Renal pelvis (tissue), 4 donors: ENCODE results near the gene TRMT1. TPM values are rescaled to one million over a fixed set of nuclear protein-coding genes. Genes with fewer than 3 reads are reported as not detected.
A peak's percentile ranks its signal among the peaks of the same experiment; 100 is the strongest.

Experiments used
- DNase-seq: peaks from one replicate; pipeline ENCODE4 v3.0.0-alpha.2; 2013
- polyA plus RNA-seq, 3 donors: library from polyadenylated mRNA; unstranded; fragments of 120-200 nt; gene quantifications; one replicate each; pipeline ENCODE4 v1.2.1, GENCODE V29; 2013; ENCODE audit not compliant: insufficient read length in 3 of 3

Gene TRMT1
- polyA plus RNA-seq, 3 donors, result 35.0 to 43.9 (median 42.9) TPM

GRCh38 chr19:13074378-13074777, 42.2 kb downstream of the TRMT1 start:
- no peak for DNase-seq

- no peak for DNase-seq
These were observed 43.3 kb downstream of the TRMT1 start for GRCh38 chr19:13073263-13073662.

- no peak for DNase-seq
These were observed 44.2 kb downstream of the TRMT1 start for GRCh38 chr19:13072188-13072908.

GRCh38 chr19:13071444-13072187, 44.9 kb downstream of the TRMT1 start:
- no peak for DNase-seq

DNA sequence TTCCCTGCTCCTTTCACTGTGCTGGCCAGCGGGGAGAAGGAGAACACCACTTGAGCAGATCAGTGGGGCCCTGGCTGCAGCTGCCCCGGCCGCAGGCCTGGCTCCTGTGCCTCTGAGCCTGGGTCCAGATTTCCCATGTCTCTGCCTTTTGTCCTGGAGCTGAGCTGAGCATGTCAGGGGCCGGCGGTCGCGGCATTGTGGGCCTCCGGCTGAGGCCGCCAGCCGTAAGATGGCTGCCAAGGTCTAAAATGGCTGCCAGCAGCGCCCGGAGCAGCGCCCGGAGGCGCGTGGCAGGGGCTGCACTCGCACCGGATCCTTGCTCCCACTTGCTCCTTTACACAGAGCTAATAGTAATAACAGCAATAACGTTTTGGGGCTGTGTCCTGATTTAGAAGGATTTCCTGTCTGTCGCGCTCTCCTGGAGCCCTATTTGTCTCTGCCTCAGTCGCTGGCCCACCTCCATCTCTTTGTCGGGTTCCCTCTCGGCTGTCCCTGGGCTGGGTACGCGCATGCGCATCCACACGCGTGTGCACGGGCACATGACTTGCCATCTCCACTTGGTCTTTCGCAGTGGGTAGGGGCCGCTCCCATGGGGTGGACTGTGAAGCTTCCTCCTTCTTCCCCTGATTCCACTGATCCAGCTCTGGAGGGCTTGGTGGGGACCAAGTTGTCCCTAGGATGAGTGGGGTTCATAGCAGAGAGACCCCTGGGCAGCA, 46.0 kb downstream of the TRMT1 start:
- no peak for DNase-seq

GRCh38 chr19:13069415-13070359, 46.9 kb downstream of the TRMT1 start:
- no peak for DNase-seq

DNA sequence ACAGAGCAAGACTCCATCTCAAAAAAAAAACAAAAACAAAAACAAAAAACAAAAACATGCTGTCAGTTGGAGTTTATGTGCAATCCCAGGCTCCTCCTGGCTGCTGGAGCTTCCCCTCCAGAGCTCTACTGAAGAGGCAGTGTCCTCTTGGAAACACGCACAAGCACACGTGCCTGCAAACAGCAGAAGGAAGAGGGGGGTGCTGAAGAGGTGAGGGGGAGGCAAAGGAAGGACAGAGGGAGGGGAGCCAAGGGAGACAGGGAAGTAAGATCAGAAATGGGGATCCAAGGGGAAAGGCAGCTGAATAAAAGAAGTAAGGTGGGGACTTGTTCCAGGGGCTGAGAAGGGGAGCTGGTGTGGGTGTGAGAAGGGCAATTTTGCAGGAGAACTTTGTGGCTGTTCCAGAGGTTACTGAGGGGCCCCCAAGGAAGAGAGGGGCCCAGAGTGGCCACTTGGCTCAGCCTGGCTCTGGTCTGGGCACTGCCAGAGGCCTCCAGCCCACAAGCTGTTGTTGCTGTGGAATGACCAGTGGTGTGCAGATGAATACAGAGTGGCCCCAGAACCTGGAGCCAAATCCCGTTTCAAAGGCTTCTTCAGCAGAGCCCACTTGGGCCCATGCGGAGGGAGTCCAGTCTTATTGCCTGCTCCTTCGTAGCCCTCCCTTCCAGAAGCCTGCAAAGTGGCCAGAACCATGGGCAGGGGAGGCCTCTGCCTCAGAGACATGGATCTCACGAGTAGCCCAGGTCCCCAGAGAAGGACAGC, 48.3 kb downstream of the TRMT1 start:
- DNase-seq, result no peak

DNA sequence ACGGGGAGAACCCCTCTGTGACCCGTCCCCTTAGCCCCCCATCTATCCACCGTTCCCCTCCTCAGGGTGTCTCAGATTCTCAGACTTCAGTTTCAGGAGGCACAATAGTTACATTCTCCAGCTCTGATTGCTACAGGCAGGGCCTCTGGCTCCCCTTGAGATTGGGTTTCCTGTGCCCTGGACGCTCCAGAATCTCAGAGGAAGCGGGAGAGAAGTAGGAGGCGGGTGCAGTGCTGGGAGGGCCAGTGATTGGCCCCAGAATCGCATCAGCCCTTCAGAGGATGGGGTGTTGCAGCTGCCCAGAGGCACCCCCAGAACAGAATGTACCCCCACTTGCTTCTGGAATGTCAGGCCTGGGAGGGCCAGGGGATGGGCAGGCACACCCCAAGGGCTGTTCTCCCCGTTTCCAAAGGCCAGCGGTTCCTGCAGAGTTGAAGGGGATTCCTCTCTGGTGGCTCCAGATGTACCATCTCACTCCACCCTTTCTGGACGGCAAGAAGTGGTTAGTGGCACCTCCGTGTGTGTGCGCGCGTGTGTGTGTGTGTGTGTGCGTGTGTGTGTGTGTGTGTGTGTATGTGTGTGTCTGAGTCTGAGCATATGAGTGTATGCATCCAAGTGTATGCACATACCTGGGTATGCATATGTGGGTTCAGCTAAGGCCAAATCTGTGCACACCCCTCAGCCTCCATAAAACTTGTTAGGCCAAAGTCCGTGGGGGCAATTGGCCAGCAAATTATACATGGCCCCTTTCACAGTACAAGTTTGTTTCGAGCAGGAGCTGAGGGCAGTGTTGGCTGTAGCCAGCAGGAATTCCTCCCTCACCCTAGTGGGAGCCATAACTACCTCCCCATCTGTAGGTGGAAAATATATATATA, 49.4 kb downstream of the TRMT1 start:
- DNase-seq, result no peak

DNA sequence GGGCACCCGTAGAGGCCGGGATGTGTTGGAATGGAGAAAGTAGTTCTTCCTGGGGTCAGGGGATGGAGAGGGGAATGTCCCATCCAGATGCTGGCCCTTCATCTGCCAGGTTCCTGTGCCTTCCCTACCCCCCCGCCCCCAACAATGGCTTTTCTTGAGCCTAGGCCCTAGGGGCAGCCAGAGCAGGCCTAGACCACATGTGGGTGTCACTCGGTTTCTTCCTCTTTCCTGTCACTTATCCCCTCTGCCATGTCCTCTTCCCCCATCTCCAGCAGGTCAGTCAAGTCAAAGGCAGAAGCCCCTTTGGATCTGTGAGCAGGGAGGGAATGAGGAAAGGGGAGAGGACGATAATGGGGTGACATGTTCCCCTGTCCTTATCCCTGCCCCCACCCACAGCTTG, 50.3 kb downstream of the TRMT1 start:
- no peak for DNase-seq

DNA sequence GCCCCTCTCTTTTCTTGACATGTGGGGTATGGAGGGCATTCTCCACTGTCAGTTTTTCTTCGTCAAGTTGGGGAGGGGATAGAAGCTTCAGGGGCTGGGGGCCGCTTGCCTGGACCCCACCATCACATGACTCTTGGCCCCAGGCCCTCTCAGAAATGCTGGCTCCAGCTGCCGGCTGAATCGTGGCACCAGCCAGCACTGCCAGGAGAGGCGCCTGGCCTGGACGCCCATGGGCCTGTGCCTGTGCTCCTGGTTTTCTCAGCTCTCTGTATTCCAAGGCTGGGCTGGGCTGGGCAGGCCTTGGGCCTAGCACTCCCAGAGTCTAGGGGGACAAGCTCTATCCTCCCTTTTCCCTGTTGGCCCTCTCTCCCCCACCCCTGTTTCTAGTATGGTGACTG, 52.4 kb downstream of the TRMT1 start:
- no peak for DNase-seq

DNA sequence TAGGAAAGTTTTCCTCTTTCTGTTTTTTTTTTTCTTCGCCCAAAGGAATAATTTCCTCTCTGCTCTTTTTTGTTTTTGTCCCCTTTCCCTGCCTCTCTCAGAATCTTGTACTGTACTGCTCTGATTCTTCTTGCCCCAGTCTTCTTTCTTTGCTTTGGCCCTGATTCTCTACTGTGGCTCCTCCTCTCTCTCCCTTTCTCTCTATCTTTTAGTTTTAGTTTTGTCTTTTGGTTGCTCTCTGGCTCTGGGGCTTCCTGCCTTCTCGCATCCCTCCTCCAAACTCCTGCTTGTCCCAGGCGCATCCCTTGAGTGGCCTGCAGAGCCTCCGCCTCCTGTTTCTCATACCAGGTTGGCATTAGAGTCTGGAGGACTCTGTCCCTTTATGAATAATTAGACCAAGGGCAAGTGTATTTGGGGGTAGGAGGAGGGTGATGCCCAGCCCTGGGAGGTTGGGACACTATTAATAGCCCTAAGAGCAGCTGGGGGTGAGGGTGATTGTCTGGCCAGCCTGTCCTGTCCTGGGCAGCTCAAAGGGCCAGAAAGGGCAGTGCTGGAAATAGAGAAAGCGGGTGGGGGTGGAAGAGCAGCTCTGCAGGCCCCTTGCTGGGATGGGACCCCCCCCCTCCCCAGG, 53.0 kb downstream of the TRMT1 start:
- no peak for DNase-seq

- DNase-seq, result no peak
These were observed 54.2 kb downstream of the TRMT1 start for GRCh38 chr19:13062317-13062716.

GRCh38 chr19:13060964-13061927, 55.3 kb downstream of the TRMT1 start:
- DNase-seq, result peak; percentile 82

DNA sequence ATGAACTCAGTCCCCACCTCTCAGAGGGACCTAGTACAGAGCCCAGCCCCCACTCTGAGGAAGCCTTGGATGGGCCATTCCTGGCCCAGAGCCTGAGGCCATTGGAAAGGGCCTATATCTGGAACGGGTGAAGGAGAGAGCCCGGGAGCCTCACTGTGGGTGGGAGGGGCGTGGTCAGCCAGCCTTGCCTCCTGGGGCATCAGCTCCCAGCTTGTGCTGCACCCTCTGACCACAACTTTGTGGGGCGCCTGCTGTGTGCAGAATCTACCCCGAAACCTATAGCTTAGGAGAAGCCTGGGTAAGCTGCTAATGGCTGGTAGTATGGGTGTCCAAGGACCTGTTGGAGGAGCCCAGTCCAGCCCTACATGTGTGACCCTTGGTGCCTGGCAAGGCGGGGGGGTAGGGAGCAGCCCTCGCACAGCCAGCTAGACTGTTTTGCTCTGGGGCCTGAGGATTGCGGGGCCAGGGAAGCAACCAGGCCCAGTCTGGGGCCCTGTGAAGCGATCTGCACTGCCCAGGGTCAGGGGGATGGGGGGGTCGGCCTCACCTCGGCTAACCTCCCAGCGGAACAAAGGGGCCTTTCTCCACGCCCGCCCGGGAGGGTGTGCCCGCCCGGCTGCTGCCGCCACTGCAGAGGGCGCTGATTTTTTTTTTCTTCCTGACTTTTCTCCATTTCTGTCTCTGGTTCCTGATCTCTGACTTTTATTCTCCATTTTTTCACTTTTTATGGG, 56.1 kb downstream of the TRMT1 start:
- no peak for DNase-seq

DNA sequence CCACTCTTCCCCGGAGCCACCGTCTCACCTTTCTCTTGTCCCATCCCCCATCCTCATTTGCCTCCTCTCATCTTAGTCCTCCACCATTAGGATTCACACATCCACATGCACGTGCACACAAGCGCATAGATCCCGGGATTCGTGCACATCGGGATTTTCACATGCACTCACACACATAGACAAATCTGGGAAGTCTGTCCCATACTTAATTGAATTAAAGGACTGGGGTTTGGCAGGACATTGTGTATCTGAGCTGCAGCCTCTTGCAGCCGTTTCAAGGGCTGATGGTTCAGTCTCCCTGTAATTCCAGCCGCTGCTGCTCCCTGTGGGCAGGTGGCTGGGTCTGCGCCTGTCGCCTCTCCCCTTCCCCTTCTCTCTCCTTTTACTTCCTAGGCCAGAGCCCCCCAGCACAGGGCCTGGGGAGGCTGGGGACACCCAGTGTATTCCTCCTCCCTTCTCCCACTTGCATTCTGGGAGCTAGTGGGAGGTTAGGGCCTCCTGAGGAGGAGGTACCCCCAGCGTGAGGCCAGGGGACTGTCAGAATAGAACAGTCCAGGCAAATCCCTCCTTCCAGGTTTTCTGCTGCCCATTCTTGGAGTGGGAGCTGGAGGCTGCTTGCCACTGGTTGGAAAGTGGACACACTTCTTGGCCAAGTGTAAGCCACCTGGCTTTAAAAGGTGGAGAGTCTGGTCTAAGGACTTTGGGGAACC, 57.4 kb downstream of the TRMT1 start:
- DNase-seq, result no peak

- no peak for DNase-seq
These were observed 58.8 kb downstream of the TRMT1 start for GRCh38 chr19:13057744-13058143.

DNA sequence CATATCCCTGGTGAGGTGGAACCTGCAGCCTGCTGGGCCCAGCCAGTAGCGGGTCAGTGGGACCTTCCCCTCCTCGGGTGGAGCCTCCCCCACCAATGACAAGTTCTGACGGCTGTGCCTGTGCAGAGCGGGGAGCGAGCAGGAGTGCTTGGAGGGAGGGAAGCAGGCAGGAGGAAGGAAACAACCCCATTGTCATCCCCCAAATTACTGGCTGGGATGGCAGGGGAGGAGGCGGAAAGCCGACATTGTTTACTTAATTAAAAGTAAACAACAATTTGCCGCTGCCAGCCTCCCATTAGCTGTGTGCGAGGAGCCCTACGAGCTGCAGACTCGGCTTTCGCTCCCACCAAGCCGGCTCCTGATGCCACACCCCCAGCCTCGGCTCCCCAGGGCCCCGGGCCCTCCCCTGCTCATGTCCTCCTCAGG, 59.4 kb downstream of the TRMT1 start:
- no peak for DNase-seq
